ENCODE data around the gene ZSCAN10. TPM values are rescaled to one million over a fixed set of nuclear protein-coding genes. Genes with fewer than 3 reads are reported as not detected.

ZSCAN10 gene
- total RNA-seq, 3 donors from 2014 or later (not counting 1 experiment from before 2014, with no cell fraction given): 0.65 to 0.96 (median 0.77) TPM

GRCh38 chr16:3147046-3147756 is 48.1 kb upstream of the ZSCAN10 start:
- no peaks in the 10 kb centered on the region for H3K27me3 Mint-ChIP-seq (ENCODE audit: low read depth in 2 of 2)
- no peak overlapping the region for H3K27ac Mint-ChIP-seq
- no peak for DNase-seq
- intact Hi-C loops (cut with micrococcal nuclease): no loop called here
- TF ChIP-seq CTCF (IDR thresholded peaks at IDR 0.05): no peak
- Histone ChIP-seq H3K9me3 (ENCODE audit: control insufficient read depth, insufficient read depth, low read length) (no peaks in the 10 kb centered on the region), H3K36me3 (ENCODE audit: control insufficient read depth, insufficient read depth, low read length) (peaks cover 6% of the 10 kb centered on the region), H3K4me3 (ENCODE audit: low read length) (no peak overlapping the region), H3K4me1 (ENCODE audit: control insufficient read depth, insufficient read depth, low read length) (peaks cover 29% of the 10 kb centered on the region), H3K27me3 (ENCODE audit: control insufficient read depth, insufficient read depth, low read length) (no peaks in the 10 kb centered on the region), H3K27ac (ENCODE audit: low read length) (no peak overlapping the region)
- ATAC-seq: no peak
- whole genome bisulfite sequencing (ENCODE audit: insufficient coverage): 95% methylated on average over 16 of the region's 16 CpGs
- H3K4me3 Mint-ChIP-seq: no peak overlapping the region
- H3K4me1 Mint-ChIP-seq: peaks cover 22 to 29% of the 10 kb centered on the region in 2 donors
- H3K36me3 Mint-ChIP-seq: peaks cover 5% of the 10 kb centered on the region
- no peaks in the 10 kb centered on the region for H3K9me3 Mint-ChIP-seq

- no peak for ATAC-seq
- Histone ChIP-seq H3K36me3 (ENCODE audit: control insufficient read depth, insufficient read depth, low read length) (peaks cover 19% of the 10 kb centered on the region), H3K4me3 (ENCODE audit: low read length) (no peak overlapping the region), H3K27me3 (ENCODE audit: control insufficient read depth, insufficient read depth, low read length) (no peaks in the 10 kb centered on the region), H3K9me3 (ENCODE audit: control insufficient read depth, insufficient read depth, low read length) (no peaks in the 10 kb centered on the region), H3K4me1 (ENCODE audit: control insufficient read depth, insufficient read depth, low read length) (peaks cover 14% of the 10 kb centered on the region), H3K27ac (ENCODE audit: low read length) (no peak overlapping the region)
- H3K36me3 Mint-ChIP-seq: peaks cover 7% of the 10 kb centered on the region
- no peak for DNase-seq
- H3K4me1 Mint-ChIP-seq: peaks cover 12 to 22% of the 10 kb centered on the region in 2 donors
- no peak overlapping the region for H3K27ac Mint-ChIP-seq
- H3K27me3 Mint-ChIP-seq (ENCODE audit: low read depth in 2 of 2): no peaks in the 10 kb centered on the region
- TF ChIP-seq CTCF (IDR thresholded peaks at IDR 0.05): no peak
- WGBS (ENCODE audit: insufficient coverage): 87% methylated on average over 12 of the region's 12 CpGs
- no peak overlapping the region for H3K4me3 Mint-ChIP-seq
- intact Hi-C loops (cut with micrococcal nuclease): no loop called here
- no peaks in the 10 kb centered on the region for H3K9me3 Mint-ChIP-seq
Observed at GRCh38 chr16:3145660-3146059, 46.6 kb upstream of the ZSCAN10 start.

GRCh38 chr16:3145151-3145550 is 46.1 kb upstream of the ZSCAN10 start:
- no peak overlapping the region for H3K27ac Mint-ChIP-seq
- peaks cover 19% of the 10 kb centered on the region for H3K36me3 ChIP-seq (ENCODE audit: control insufficient read depth, insufficient read depth, low read length)
- 90% methylated on average over 10 of the region's 10 CpGs for whole genome bisulfite sequencing (ENCODE audit: insufficient coverage)

More at GRCh38 chr16:3145151-3145550, 46.1 kb upstream of the ZSCAN10 start:
- H3K4me3 Mint-ChIP-seq: no peak overlapping the region
- H3K4me1 Mint-ChIP-seq: peaks cover 9 to 19% of the 10 kb centered on the region in 2 donors
- no peak for TF ChIP-seq CTCF (IDR thresholded peaks at IDR 0.05)
- H3K36me3 Mint-ChIP-seq: peaks cover 7% of the 10 kb centered on the region
- Histone ChIP-seq H3K27me3 (ENCODE audit: control insufficient read depth, insufficient read depth, low read length) (no peaks in the 10 kb centered on the region), H3K4me1 (ENCODE audit: control insufficient read depth, insufficient read depth, low read length) (peaks cover 11% of the 10 kb centered on the region), H3K4me3 (ENCODE audit: low read length) (no peak overlapping the region), H3K27ac (ENCODE audit: low read length) (no peak overlapping the region), H3K9me3 (ENCODE audit: control insufficient read depth, insufficient read depth, low read length) (no peaks in the 10 kb centered on the region)
- intact Hi-C loops (cut with micrococcal nuclease): no loop called here
- ATAC-seq (no peak), DNase-seq (no peak)
- H3K27me3 Mint-ChIP-seq (ENCODE audit: low read depth in 2 of 2): no peaks in the 10 kb centered on the region
- H3K9me3 Mint-ChIP-seq: no peaks in the 10 kb centered on the region

Data from natural killer cell (primary cell).